Prostate gland (tissue), 2 donors: ENCODE data around the gene RSRC1.

Experiments used
- CTCF ChIP-seq, 4 experiments: fragments of 200-600 bp in 2 of 4; fragments of 450-650 bp in 2 of 4; sonication (generic) in 2 of 4; IDR thresholded peaks; 1 replicate in 3 of 4; 2 replicates in 1 of 4; pipeline ENCODE4 v1.5.1; 2016 to 2019; ENCODE audit warnings: antibody characterized with exemption in 4 of 4, mild to moderate bottlenecking in 2 of 4, moderate library complexity in 2 of 4
- POLR2A ChIP-seq: fragments of 450-650 bp; IDR thresholded peaks from one replicate; pipeline ENCODE4 v1.6.1; 2016; ENCODE audit warnings: antibody characterized with exemption, mild to moderate bottlenecking

- TF ChIP-seq CTCF (IDR thresholded peaks at IDR 0.05) (no peak), POLR2A (no peak)
Measured at GRCh38 chr3:158535918-158536317, 426.0 kb downstream of the RSRC1 start.
